ENCODE results near the gene GTF3C5. TPM values are rescaled to one million over a fixed set of nuclear protein-coding genes. Genes with fewer than 3 reads are reported as not detected.

Gene GTF3C5
- total RNA-seq, 1 donor from 2014 or later = 65.1 TPM

DNA sequence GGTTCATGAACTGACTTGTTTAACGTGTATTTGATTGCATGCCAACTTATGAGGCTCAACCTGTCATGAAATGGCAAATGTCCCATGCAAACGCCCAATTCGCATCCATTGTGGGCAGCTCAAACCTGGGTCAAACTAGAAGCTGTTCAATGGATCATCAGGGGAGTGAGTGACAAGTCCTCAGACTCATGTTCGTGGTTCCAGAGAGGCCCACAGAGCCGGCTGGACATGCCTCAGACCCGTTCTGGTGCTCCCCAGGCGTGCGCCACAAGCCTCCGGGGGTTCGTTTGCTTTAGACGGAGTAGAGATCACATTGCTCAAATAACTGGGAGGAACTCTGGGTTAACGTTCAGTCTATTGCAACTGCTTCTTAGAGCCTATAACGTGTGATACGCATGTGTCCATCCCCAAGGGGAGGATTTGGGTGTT, 37.3 kb upstream of the GTF3C5 start:
- Mint-ChIP-seq H3K9me3 (ENCODE audit: unreplicated experiment) (no peaks in the 10 kb centered on the region), H3K27me3 (ENCODE audit: unreplicated experiment) (peaks cover 36% of the 10 kb centered on the region), H3K4me1 (ENCODE audit: unreplicated experiment) (no peaks in the 10 kb centered on the region), H3K4me3 (ENCODE audit: unreplicated experiment) (no peak overlapping the region), H3K27ac (ENCODE audit: unreplicated experiment) (no peak overlapping the region), H3K36me3 (ENCODE audit: unreplicated experiment) (no peaks in the 10 kb centered on the region)
- TF ChIP-seq, protein P1, sequence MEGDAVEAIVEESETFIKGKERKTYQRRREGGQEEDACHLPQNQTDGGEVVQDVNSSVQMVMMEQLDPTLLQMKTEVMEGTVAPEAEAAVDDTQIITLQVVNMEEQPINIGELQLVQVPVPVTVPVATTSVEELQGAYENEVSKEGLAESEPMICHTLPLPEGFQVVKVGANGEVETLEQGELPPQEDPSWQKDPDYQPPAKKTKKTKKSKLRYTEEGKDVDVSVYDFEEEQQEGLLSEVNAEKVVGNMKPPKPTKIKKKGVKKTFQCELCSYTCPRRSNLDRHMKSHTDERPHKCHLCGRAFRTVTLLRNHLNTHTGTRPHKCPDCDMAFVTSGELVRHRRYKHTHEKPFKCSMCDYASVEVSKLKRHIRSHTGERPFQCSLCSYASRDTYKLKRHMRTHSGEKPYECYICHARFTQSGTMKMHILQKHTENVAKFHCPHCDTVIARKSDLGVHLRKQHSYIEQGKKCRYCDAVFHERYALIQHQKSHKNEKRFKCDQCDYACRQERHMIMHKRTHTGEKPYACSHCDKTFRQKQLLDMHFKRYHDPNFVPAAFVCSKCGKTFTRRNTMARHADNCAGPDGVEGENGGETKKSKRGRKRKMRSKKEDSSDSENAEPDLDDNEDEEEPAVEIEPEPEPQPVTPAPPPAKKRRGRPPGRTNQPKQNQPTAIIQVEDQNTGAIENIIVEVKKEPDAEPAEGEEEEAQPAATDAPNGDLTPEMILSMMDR (IDR thresholded peaks at IDR 0.05) = no peak
- DNase-seq (ENCODE audit: extremely low spot score, unreplicated experiment) = no peak

DNA sequence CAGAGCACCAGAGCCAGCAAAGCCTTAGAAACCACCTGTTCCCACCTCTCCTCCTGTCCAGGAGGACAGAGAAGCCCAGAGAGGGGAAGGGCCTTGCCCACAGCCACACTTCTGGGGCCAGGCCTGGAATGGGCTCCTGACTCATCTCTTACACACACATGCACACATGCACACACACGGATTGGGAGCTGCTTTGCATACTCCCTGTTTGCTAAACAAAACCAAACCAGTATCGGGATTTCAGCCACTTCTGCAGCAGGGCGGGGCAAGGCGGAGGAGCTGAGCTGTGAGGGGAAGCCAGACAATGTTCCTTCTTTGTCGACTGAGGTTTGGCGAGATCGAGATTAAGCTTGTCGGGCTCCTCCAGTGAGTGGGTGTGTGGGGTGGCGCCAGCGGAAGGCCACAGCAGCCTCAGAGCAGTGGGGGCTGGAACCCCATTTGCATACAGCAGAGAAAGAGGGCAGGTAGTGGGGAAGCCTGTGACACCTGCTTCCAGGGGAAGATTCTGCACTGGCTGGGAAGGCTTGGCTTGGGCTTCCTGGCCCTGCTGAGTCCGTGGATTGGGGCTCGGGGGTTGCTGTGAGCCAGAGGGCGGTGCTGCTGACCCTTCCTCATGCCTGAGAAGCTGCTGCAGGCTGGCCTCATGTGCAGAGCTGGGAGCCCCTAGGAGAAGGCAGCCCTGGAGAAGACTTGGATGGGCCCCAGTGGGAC, 36.2 kb upstream of the GTF3C5 start:
- no peaks in the 10 kb centered on the region for H3K4me1 Mint-ChIP-seq (ENCODE audit: unreplicated experiment)
- DNase-seq (ENCODE audit: extremely low spot score, unreplicated experiment) = no peak
- no peak overlapping the region for H3K27ac Mint-ChIP-seq (ENCODE audit: unreplicated experiment)
- H3K27me3 Mint-ChIP-seq (ENCODE audit: unreplicated experiment) = peaks cover 41% of the 10 kb centered on the region
- H3K4me3 Mint-ChIP-seq (ENCODE audit: unreplicated experiment) = no peak overlapping the region
- H3K36me3 Mint-ChIP-seq (ENCODE audit: unreplicated experiment) = no peaks in the 10 kb centered on the region
- H3K9me3 Mint-ChIP-seq (ENCODE audit: unreplicated experiment) = no peaks in the 10 kb centered on the region
- TF ChIP-seq, protein P1 (IDR thresholded peaks at IDR 0.05) = no peak

DNA sequence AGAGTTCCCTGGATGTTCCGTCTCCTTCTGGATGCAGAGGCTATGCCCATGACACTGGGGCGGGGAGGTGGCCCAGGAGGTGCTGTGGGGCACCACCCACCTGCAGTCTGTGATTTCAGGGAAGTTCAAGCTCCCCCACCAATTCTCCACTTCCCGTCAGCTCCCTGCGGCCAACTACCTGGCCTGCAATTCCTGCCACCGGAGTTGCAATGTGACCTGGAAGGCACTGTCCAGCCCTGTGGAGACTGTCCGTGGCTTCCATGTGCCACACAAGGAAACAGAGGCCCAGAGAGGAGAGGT, 35.7 kb upstream of the GTF3C5 start:
- DNase-seq (ENCODE audit: extremely low spot score, unreplicated experiment) = no peak
- TF ChIP-seq, protein P1 (IDR thresholded peaks at IDR 0.05) = no peak
- no peaks in the 10 kb centered on the region for H3K9me3 Mint-ChIP-seq (ENCODE audit: unreplicated experiment)
- no peak overlapping the region for H3K4me3 Mint-ChIP-seq (ENCODE audit: unreplicated experiment)
- no peaks in the 10 kb centered on the region for H3K4me1 Mint-ChIP-seq (ENCODE audit: unreplicated experiment)
- H3K27me3 Mint-ChIP-seq (ENCODE audit: unreplicated experiment) = peaks cover 44% of the 10 kb centered on the region
- H3K36me3 Mint-ChIP-seq (ENCODE audit: unreplicated experiment) = no peaks in the 10 kb centered on the region
- no peak overlapping the region for H3K27ac Mint-ChIP-seq (ENCODE audit: unreplicated experiment)

DNA sequence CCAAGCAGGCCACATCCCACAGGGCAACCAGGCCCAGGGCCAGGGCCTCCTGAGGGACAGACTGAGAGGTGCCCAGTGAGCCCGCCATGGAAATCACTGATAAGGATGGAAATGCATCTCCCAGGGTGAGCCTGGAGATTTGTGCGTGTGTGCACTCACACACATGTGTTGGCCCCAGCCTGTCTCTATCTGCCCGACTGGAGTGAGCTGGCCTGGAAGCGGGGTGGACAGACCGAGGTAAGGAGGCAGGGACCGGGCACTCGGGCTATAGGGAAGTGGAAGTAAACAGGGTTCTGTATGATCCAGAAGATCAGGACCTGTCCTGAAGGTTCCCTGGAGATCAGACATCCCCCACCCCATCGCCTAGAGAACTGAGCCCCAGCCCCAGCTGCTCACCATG, 34.9 kb upstream of the GTF3C5 start:
- TF ChIP-seq, protein P1 (IDR thresholded peaks at IDR 0.05) = no peak
- Mint-ChIP-seq H3K4me1 (ENCODE audit: unreplicated experiment) (no peaks in the 10 kb centered on the region), H3K36me3 (ENCODE audit: unreplicated experiment) (no peaks in the 10 kb centered on the region), H3K9me3 (ENCODE audit: unreplicated experiment) (no peaks in the 10 kb centered on the region), H3K4me3 (ENCODE audit: unreplicated experiment) (no peak overlapping the region), H3K27ac (ENCODE audit: unreplicated experiment) (no peak overlapping the region), H3K27me3 (ENCODE audit: unreplicated experiment) (peaks cover 50% of the 10 kb centered on the region)
- DNase-seq (ENCODE audit: extremely low spot score, unreplicated experiment) = no peak

DNA sequence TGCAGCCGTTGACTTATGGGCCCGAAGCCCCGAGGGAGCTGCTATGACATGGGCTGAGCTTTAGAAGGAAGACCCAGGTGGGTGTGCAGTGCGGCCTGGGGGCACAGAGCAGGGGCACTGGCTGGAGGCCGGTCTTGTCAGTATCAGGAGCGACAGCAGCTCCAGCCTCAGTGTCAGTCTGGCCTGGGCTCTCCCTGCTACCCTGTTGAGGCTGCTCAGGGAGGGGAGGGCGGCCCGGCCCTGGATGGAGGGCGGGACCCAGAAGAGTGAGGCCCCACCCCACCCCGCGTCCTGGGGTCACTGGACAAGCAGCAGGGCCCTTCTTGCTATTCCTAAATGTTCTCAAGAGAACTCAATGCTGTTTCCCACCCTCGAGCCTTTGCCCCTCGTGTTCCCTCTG, 34.3 kb upstream of the GTF3C5 start:
- Mint-ChIP-seq H3K27ac (ENCODE audit: unreplicated experiment) (no peak overlapping the region), H3K27me3 (ENCODE audit: unreplicated experiment) (peaks cover 46% of the 10 kb centered on the region)

More for the DNA sequence above, 34.3 kb upstream of the GTF3C5 start:
- DNase-seq (ENCODE audit: extremely low spot score, unreplicated experiment) = no peak
- H3K4me3 Mint-ChIP-seq (ENCODE audit: unreplicated experiment) = no peak overlapping the region
- H3K36me3 Mint-ChIP-seq (ENCODE audit: unreplicated experiment) = no peaks in the 10 kb centered on the region
- TF ChIP-seq, protein P1 (IDR thresholded peaks at IDR 0.05) = no peak
- H3K9me3 Mint-ChIP-seq (ENCODE audit: unreplicated experiment) = no peaks in the 10 kb centered on the region
- no peaks in the 10 kb centered on the region for H3K4me1 Mint-ChIP-seq (ENCODE audit: unreplicated experiment)

Measured in osteocyte (in vitro differentiated cells).